Activated naive CD4-positive, alpha-beta T cell treated with anti-CD3 and anti-CD28 coated beads, Interleukin-2, amount 50 U/mL, for 24 hours (primary cell): Measurements from ENCODE around the gene COA4.
A peak's percentile ranks its signal among the peaks of the same experiment; 100 is the strongest.

ENCODE experiments used
- H3K27ac Mint-ChIP-seq: one replicate; pipeline ENCODE4 v1.8.0; 2021; ENCODE audit warnings: mild to moderate bottlenecking, mixed read lengths
- H3K27me3 Mint-ChIP-seq: one replicate; pipeline ENCODE4 v1.8.0; 2021; ENCODE audit warnings: mixed read lengths
- H3K36me3 Mint-ChIP-seq: one replicate; pipeline ENCODE4 v1.8.0; 2021; ENCODE audit warnings: mixed read lengths
- H3K4me1 Mint-ChIP-seq: one replicate; pipeline ENCODE4 v1.8.0; 2021; ENCODE audit warnings: mixed read lengths
- H3K4me3 Mint-ChIP-seq: one replicate; pipeline ENCODE4 v1.8.0; 2021; ENCODE audit warnings: mild to moderate bottlenecking, mixed read lengths
- H3K9me3 Mint-ChIP-seq: one replicate; pipeline ENCODE4 v1.8.0; 2021; ENCODE audit warnings: mixed read lengths

COA4 gene

GRCh38 chr11:73875840-73876239, 806 bp downstream of the COA4 start:
- Mint-ChIP-seq H3K4me3 (peak overlapping the region; percentile 99), H3K27ac (peak overlapping the region; percentile 99), H3K36me3 (peaks cover 14% of the 10 kb centered on the region), H3K27me3 (no peaks in the 10 kb centered on the region), H3K9me3 (no peaks in the 10 kb centered on the region), H3K4me1 (peaks cover 38% of the 10 kb centered on the region)

- Mint-ChIP-seq H3K36me3 (peaks cover 14% of the 10 kb centered on the region), H3K4me1 (peaks cover 38% of the 10 kb centered on the region), H3K27ac (peak overlapping the region; percentile 99), H3K9me3 (no peaks in the 10 kb centered on the region), H3K4me3 (peak overlapping the region; percentile 99), H3K27me3 (no peaks in the 10 kb centered on the region)
Measured at GRCh38 chr11:73875380-73875779, 1.3 kb downstream of the COA4 start.

GRCh38 chr11:73872749-73873357, 3.8 kb downstream of the COA4 start:
- Mint-ChIP-seq H3K4me3 (no peak overlapping the region), H3K36me3 (peaks cover 14% of the 10 kb centered on the region), H3K27me3 (no peaks in the 10 kb centered on the region), H3K4me1 (peaks cover 27% of the 10 kb centered on the region), H3K27ac (no peak overlapping the region), H3K9me3 (no peaks in the 10 kb centered on the region)

- no peak overlapping the region for H3K4me3 Mint-ChIP-seq
- H3K27ac Mint-ChIP-seq = peak overlapping the region; percentile 65
- H3K4me1 Mint-ChIP-seq = peaks cover 11% of the 10 kb centered on the region
- H3K9me3 Mint-ChIP-seq = no peaks in the 10 kb centered on the region
- no peaks in the 10 kb centered on the region for H3K27me3 Mint-ChIP-seq
- H3K36me3 Mint-ChIP-seq = peaks cover 8% of the 10 kb centered on the region
Measured at GRCh38 chr11:73870261-73870660, 6.4 kb downstream of the COA4 start.

- Mint-ChIP-seq H3K9me3 (no peaks in the 10 kb centered on the region), H3K4me3 (no peak overlapping the region), H3K36me3 (peaks cover 8% of the 10 kb centered on the region), H3K27ac (peak overlapping the region; percentile 51), H3K4me1 (peaks cover 3% of the 10 kb centered on the region), H3K27me3 (no peaks in the 10 kb centered on the region)
Measured at GRCh38 chr11:73869332-73869949, 7.2 kb downstream of the COA4 start.

GRCh38 chr11:73866586-73866996, 10.1 kb downstream of the COA4 start:
- no peak overlapping the region for H3K27ac Mint-ChIP-seq
- no peak overlapping the region for H3K4me3 Mint-ChIP-seq
- H3K9me3 Mint-ChIP-seq = no peaks in the 10 kb centered on the region
- no peaks in the 10 kb centered on the region for H3K27me3 Mint-ChIP-seq
- H3K4me1 Mint-ChIP-seq = no peaks in the 10 kb centered on the region
- peaks cover 4% of the 10 kb centered on the region for H3K36me3 Mint-ChIP-seq

- Mint-ChIP-seq H3K27ac (no peak overlapping the region), H3K4me1 (no peaks in the 10 kb centered on the region), H3K36me3 (peaks cover 4% of the 10 kb centered on the region), H3K9me3 (no peaks in the 10 kb centered on the region), H3K27me3 (no peaks in the 10 kb centered on the region), H3K4me3 (no peak overlapping the region)
Measured at GRCh38 chr11:73866095-73866579, 10.5 kb downstream of the COA4 start.

- Mint-ChIP-seq H3K4me1 (no peaks in the 10 kb centered on the region), H3K36me3 (peaks cover 11% of the 10 kb centered on the region), H3K4me3 (no peak overlapping the region), H3K27ac (no peak overlapping the region), H3K9me3 (no peaks in the 10 kb centered on the region), H3K27me3 (no peaks in the 10 kb centered on the region)
Measured at GRCh38 chr11:73862986-73863385, 13.7 kb downstream of the COA4 start.

- no peak overlapping the region for H3K4me3 Mint-ChIP-seq
- no peaks in the 10 kb centered on the region for H3K27me3 Mint-ChIP-seq
- H3K4me1 Mint-ChIP-seq = no peaks in the 10 kb centered on the region
- H3K36me3 Mint-ChIP-seq = peaks cover 13% of the 10 kb centered on the region
- no peak overlapping the region for H3K27ac Mint-ChIP-seq
- no peaks in the 10 kb centered on the region for H3K9me3 Mint-ChIP-seq
Measured at GRCh38 chr11:73860202-73860601, 16.4 kb downstream of the COA4 start.

GRCh38 chr11:73859671-73860070, 17.0 kb downstream of the COA4 start:
- no peaks in the 10 kb centered on the region for H3K4me1 Mint-ChIP-seq
- H3K36me3 Mint-ChIP-seq = peaks cover 13% of the 10 kb centered on the region
- no peaks in the 10 kb centered on the region for H3K27me3 Mint-ChIP-seq
- H3K9me3 Mint-ChIP-seq = no peaks in the 10 kb centered on the region
- H3K27ac Mint-ChIP-seq = no peak overlapping the region
- no peak overlapping the region for H3K4me3 Mint-ChIP-seq

- peaks cover 19% of the 10 kb centered on the region for H3K36me3 Mint-ChIP-seq
- H3K9me3 Mint-ChIP-seq = no peaks in the 10 kb centered on the region
- H3K4me3 Mint-ChIP-seq = no peak overlapping the region
- H3K27me3 Mint-ChIP-seq = no peaks in the 10 kb centered on the region
- no peaks in the 10 kb centered on the region for H3K4me1 Mint-ChIP-seq
- H3K27ac Mint-ChIP-seq = no peak overlapping the region
Measured at GRCh38 chr11:73856031-73856567, 20.5 kb downstream of the COA4 start.

GRCh38 chr11:73854680-73855079, 22.0 kb downstream of the COA4 start:
- Mint-ChIP-seq H3K9me3 (no peaks in the 10 kb centered on the region), H3K36me3 (peaks cover 16% of the 10 kb centered on the region), H3K4me1 (no peaks in the 10 kb centered on the region), H3K27ac (no peak overlapping the region), H3K4me3 (no peak overlapping the region), H3K27me3 (no peaks in the 10 kb centered on the region)

GRCh38 chr11:73852049-73852448, 24.6 kb downstream of the COA4 start:
- no peak overlapping the region for H3K27ac Mint-ChIP-seq
- H3K36me3 Mint-ChIP-seq = peaks cover 17% of the 10 kb centered on the region
- no peak overlapping the region for H3K4me3 Mint-ChIP-seq
- no peaks in the 10 kb centered on the region for H3K4me1 Mint-ChIP-seq
- no peaks in the 10 kb centered on the region for H3K9me3 Mint-ChIP-seq
- H3K27me3 Mint-ChIP-seq = no peaks in the 10 kb centered on the region

GRCh38 chr11:73851046-73851764, 25.4 kb downstream of the COA4 start:
- Mint-ChIP-seq H3K27me3 (no peaks in the 10 kb centered on the region), H3K4me3 (no peak overlapping the region), H3K9me3 (no peaks in the 10 kb centered on the region), H3K36me3 (peaks cover 21% of the 10 kb centered on the region), H3K27ac (no peak overlapping the region), H3K4me1 (no peaks in the 10 kb centered on the region)

- Mint-ChIP-seq H3K4me3 (no peak overlapping the region), H3K9me3 (no peaks in the 10 kb centered on the region), H3K27ac (no peak overlapping the region), H3K27me3 (no peaks in the 10 kb centered on the region), H3K36me3 (peaks cover 10% of the 10 kb centered on the region), H3K4me1 (no peaks in the 10 kb centered on the region)
Measured at GRCh38 chr11:73839123-73839457, 37.6 kb downstream of the COA4 start.
